Neural progenitor cell (in vitro differentiated cells): ENCODE results near the gene OGDHL. TPM values are rescaled to one million over a fixed set of nuclear protein-coding genes. Genes with fewer than 3 reads are reported as not detected.
A peak's percentile ranks its signal among the peaks of the same experiment; 100 is the strongest.

Experiments
- DNase-seq: peaks from one replicate; pipeline ENCODE4 v3.0.0-alpha.2; 2016; ENCODE audit warnings: low spot score
- H2AFZ ChIP-seq: fragments of 200-600 bp; sonication (generic); replicated peaks from 2 replicates; pipeline ENCODE4 v1.6.1; 2016; ENCODE audit warnings: antibody characterized with exemption
- H3F3A ChIP-seq: fragments of 200-600 bp; sonication (generic); 2 replicates; pipeline ENCODE4 v1.6.1; 2016; ENCODE audit warnings: antibody characterized with exemption, low read depth
- H3K27ac ChIP-seq: fragments of 200-600 bp; sonication (generic); 2 replicates; pipeline ENCODE4 v1.5.1; 2016; ENCODE audit warnings: mild to moderate bottlenecking
- H3K27me3 ChIP-seq: fragments of 200-600 bp; sonication (generic); 2 replicates; pipeline ENCODE4 v1.6.1; 2016; ENCODE audit warnings: mild to moderate bottlenecking, moderate library complexity
- H3K36me3 ChIP-seq: fragments of 200-600 bp; sonication (generic); 2 replicates; pipeline ENCODE4 v1.5.1; 2016
- H3K4me1 ChIP-seq: fragments of 200-600 bp; sonication (generic); 2 replicates; pipeline ENCODE4 v1.6.1; 2016; ENCODE audit warnings: mixed run types
- H3K4me2 ChIP-seq: fragments of 200-600 bp; sonication (generic); 2 replicates; pipeline ENCODE4 v1.6.1; 2016
- H3K4me3 ChIP-seq: fragments of 200-600 bp; sonication (generic); 2 replicates; pipeline ENCODE4 v1.5.1; 2016
- H3K79me2 ChIP-seq: fragments of 200-600 bp; sonication (generic); 2 replicates; pipeline ENCODE4 v1.6.1; 2016; ENCODE audit warnings: low read depth
- H3K9ac ChIP-seq: fragments of 200-600 bp; sonication (generic); 2 replicates; pipeline ENCODE4 v1.6.1; 2016
- H3K9me3 ChIP-seq: fragments of 200-600 bp; sonication (generic); 2 replicates; pipeline ENCODE4 v1.5.1; 2016; ENCODE audit warnings: low read depth
- H4K20me1 ChIP-seq: fragments of 200-600 bp; sonication (generic); 2 replicates; pipeline ENCODE4 v1.6.1; 2016; ENCODE audit warnings: low read depth
- H3K27ac Mint-ChIP-seq: 3 replicates; pipeline ENCODE4 v1.8.0; 2021; ENCODE audit warnings: mixed read lengths
- H3K27me3 Mint-ChIP-seq: 2 replicates; pipeline ENCODE4 v1.8.0; 2022; ENCODE audit warnings: low read depth, mild to moderate bottlenecking, inconsistent platforms, moderate library complexity, mixed read lengths; ENCODE audit not compliant: insufficient read depth
- H3K36me3 Mint-ChIP-seq: 3 replicates; pipeline ENCODE4 v1.8.0; 2021; ENCODE audit warnings: mixed read lengths
- H3K4me1 Mint-ChIP-seq: 3 replicates; pipeline ENCODE4 v1.8.0; 2021; ENCODE audit warnings: mixed read lengths
- H3K4me3 Mint-ChIP-seq: 3 replicates; pipeline ENCODE4 v1.8.0; 2021; ENCODE audit warnings: mild to moderate bottlenecking, moderate library complexity, mixed read lengths
- H3K9me3 Mint-ChIP-seq: 3 replicates; pipeline ENCODE4 v1.8.0; 2020; ENCODE audit warnings: mixed read lengths
- EZH2 ChIP-seq: fragments of 200-600 bp; sonication (generic); IDR thresholded peaks from 2 replicates; pipeline ENCODE4 v1.6.1; 2017; ENCODE audit warnings: antibody characterized with exemption, mild to moderate bottlenecking, moderate library complexity
- EZH2phosphoT487 ChIP-seq: fragments of 200-600 bp; sonication (generic); IDR thresholded peaks from 2 replicates; pipeline ENCODE4 v1.6.1; 2017; ENCODE audit warnings: antibody characterized with exemption
- total RNA-seq: library from RNA; depleted of rRNA; stranded (reverse); fragments of >200 nt; gene quantifications from 2 replicates; pipeline ENCODE4 v1.2.3, GENCODE V29; 2015; ENCODE audit warnings: low replicate concordance
- TF ChIP-seq, protein P1 (sequence below): fragments of 200-600 bp; sonication (generic); IDR thresholded peaks from 2 replicates; pipeline ENCODE4 v1.5.1; 2017; ENCODE audit warnings: antibody characterized with exemption, mild to moderate bottlenecking

OGDHL gene
- total RNA-seq, 1 donor from 2014 or later, result 0.34 TPM

- no peaks in the 10 kb centered on the region for H3K79me2 ChIP-seq
- peaks cover 45% of the 10 kb centered on the region for H3K27me3 ChIP-seq
- Mint-ChIP-seq H3K27ac (no peak overlapping the region), H3K27me3 (peaks cover 7% of the 10 kb centered on the region), H3K36me3 (no peaks in the 10 kb centered on the region), H3K4me3 (no peak overlapping the region), H3K9me3 (peaks cover 2% of the 10 kb centered on the region), H3K4me1 (peaks cover 6% of the 10 kb centered on the region)
- H3F3A ChIP-seq, result peaks cover 11% of the 10 kb centered on the region
- TF ChIP-seq EZH2 (no peak), EZH2phosphoT487 (no peak)
- TF ChIP-seq, protein P1, sequence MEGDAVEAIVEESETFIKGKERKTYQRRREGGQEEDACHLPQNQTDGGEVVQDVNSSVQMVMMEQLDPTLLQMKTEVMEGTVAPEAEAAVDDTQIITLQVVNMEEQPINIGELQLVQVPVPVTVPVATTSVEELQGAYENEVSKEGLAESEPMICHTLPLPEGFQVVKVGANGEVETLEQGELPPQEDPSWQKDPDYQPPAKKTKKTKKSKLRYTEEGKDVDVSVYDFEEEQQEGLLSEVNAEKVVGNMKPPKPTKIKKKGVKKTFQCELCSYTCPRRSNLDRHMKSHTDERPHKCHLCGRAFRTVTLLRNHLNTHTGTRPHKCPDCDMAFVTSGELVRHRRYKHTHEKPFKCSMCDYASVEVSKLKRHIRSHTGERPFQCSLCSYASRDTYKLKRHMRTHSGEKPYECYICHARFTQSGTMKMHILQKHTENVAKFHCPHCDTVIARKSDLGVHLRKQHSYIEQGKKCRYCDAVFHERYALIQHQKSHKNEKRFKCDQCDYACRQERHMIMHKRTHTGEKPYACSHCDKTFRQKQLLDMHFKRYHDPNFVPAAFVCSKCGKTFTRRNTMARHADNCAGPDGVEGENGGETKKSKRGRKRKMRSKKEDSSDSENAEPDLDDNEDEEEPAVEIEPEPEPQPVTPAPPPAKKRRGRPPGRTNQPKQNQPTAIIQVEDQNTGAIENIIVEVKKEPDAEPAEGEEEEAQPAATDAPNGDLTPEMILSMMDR, result no peak
- H3K36me3 ChIP-seq, result no peaks in the 10 kb centered on the region
- H3K9ac ChIP-seq, result no peak overlapping the region
- DNase-seq, result no peak
- no peak overlapping the region for H3K4me3 ChIP-seq
- H2AFZ ChIP-seq, result no peak overlapping the region
- no peak overlapping the region for H3K27ac ChIP-seq
- no peak overlapping the region for H3K4me2 ChIP-seq
- H3K4me1 ChIP-seq, result peaks cover 4% of the 10 kb centered on the region
- H3K9me3 ChIP-seq, result no peaks in the 10 kb centered on the region
- peaks cover 22% of the 10 kb centered on the region for H4K20me1 ChIP-seq
These were observed 4.4 kb upstream of the OGDHL start for GRCh38 chr10:49766484-49766883.

DNA sequence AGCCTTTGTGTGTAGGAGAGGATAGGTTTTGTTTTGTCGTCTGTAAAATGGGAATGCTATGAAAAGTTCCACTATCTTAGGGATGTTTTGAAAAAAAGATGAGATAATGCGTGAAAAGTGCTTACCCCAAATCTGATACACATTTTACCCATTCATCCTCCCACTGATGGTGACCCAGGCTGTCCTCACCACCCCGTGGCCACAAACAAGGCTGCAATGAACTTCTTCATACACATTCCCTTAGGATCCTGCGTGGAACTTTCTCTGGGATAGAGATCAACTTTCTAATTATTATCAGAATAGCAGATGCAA, 399 bp upstream of the OGDHL start:
- peak overlapping the region; percentile 100 for H3K4me2 ChIP-seq
- H2AFZ ChIP-seq, result no peak overlapping the region
- DNase-seq, result no peak
- H3K4me3 ChIP-seq, result peak overlapping the region; percentile 92
- peaks cover 5% of the 10 kb centered on the region for H3K4me1 ChIP-seq
- H3K27me3 ChIP-seq, result peaks cover 40% of the 10 kb centered on the region
- H3K79me2 ChIP-seq, result no peaks in the 10 kb centered on the region
- peaks cover 27% of the 10 kb centered on the region for H4K20me1 ChIP-seq
- no peak overlapping the region for H3K27ac ChIP-seq
- H3K9ac ChIP-seq, result no peak overlapping the region
- peaks cover 11% of the 10 kb centered on the region for H3F3A ChIP-seq
- Mint-ChIP-seq H3K27me3 (peaks cover 11% of the 10 kb centered on the region), H3K27ac (no peak overlapping the region), H3K4me1 (peaks cover 7% of the 10 kb centered on the region), H3K4me3 (peak overlapping the region; percentile 83), H3K9me3 (no peaks in the 10 kb centered on the region), H3K36me3 (no peaks in the 10 kb centered on the region)
- TF ChIP-seq EZH2 (no peak), EZH2phosphoT487 (no peak)
- TF ChIP-seq, protein P1, result no peak
- no peaks in the 10 kb centered on the region for H3K9me3 ChIP-seq
- no peaks in the 10 kb centered on the region for H3K36me3 ChIP-seq

DNA sequence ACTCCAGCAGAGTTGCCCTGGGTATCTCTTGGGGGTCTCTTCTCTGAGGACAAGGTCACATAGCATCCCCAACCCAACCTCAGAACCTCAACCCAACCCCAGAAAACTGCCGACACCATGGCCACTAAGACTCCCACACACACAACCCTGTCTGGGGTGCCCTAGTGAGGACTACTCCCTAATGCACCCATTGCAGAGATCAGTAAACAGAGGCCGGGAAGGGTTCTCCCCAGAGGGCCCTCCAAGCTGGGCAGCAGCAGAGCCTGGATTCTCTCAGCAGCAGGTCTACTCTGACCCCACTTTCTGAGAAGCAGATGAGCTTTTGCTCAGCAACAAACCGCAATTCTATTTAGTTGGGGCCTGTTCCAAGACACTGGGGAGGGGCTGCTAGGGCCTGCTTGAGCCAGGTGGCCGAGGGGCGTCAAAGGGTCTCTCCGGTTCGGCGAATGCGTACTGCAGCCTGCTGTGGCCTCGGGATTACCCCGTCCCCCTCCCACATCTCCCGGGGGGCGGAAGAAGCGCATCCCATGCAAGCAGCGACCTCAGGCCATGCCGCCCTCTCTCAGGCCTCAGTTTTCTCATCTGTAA, 828 bp downstream of the OGDHL start:
- peak overlapping the region; percentile 79 for H2AFZ ChIP-seq
- peak; percentile 22 for DNase-seq

More for the DNA sequence above, 828 bp downstream of the OGDHL start:
- H3K4me1 Mint-ChIP-seq, result peaks cover 7% of the 10 kb centered on the region
- peak overlapping the region; percentile 100 for H3K4me2 ChIP-seq
- H3K79me2 ChIP-seq, result no peaks in the 10 kb centered on the region
- peaks cover 5% of the 10 kb centered on the region for H3K4me1 ChIP-seq
- no peaks in the 10 kb centered on the region for H3K9me3 ChIP-seq
- peaks cover 11% of the 10 kb centered on the region for H3K27me3 Mint-ChIP-seq
- H3F3A ChIP-seq, result peaks cover 11% of the 10 kb centered on the region
- H3K36me3 Mint-ChIP-seq, result no peaks in the 10 kb centered on the region
- no peak overlapping the region for H3K27ac ChIP-seq
- H4K20me1 ChIP-seq, result peaks cover 27% of the 10 kb centered on the region
- TF ChIP-seq EZH2phosphoT487, result no peak
- no peak for TF ChIP-seq EZH2
- TF ChIP-seq, protein P1, result no peak
- H3K4me3 Mint-ChIP-seq, result peak overlapping the region; percentile 83
- H3K27me3 ChIP-seq, result peaks cover 40% of the 10 kb centered on the region
- no peaks in the 10 kb centered on the region for H3K9me3 Mint-ChIP-seq
- no peaks in the 10 kb centered on the region for H3K36me3 ChIP-seq
- H3K27ac Mint-ChIP-seq, result no peak overlapping the region
- H3K9ac ChIP-seq, result no peak overlapping the region
- H3K4me3 ChIP-seq, result peak overlapping the region; percentile 92
